GM12878 (cell line): ENCODE measurements around the gene SLX9. TPM values are rescaled to one million over a fixed set of nuclear protein-coding genes. Genes with fewer than 3 reads are reported as not detected.

Experiments
- ATAC-seq: fragments of 200-7000 bp; cut with Tn5 transposase; 3 replicates; pipeline ENCODE4 v1.9.1; 2020; ENCODE audit warnings: mild to moderate bottlenecking, moderate library complexity
- BruUV-seq: library from RNA; stranded (reverse); fragments of 400-500 nt; replicated peaks from 2 replicates; lab custom pipeline; 2021; lab: Mats Ljungman, UMichigan
- CTCF ChIA-PET: fragments of 300-600 bp; sonication (Branson Sonifier 250); formaldehyde crosslinking; extraction: SDS; loops from one replicate; lab custom pipeline; 2021; ENCODE audit warnings: inconsistent platforms; lab: Yijun Ruan, JAX
- POLR2A ChIA-PET: fragments of 350-600 bp; formaldehyde crosslinking; extraction: SDS; loops from one replicate; lab custom pipeline; 2021; ENCODE audit warnings: inconsistent platforms; lab: Charles Lee
- RAD21 ChIA-PET: fragments of 300-600 bp; sonication (Branson Sonifier 250); formaldehyde crosslinking; loops from one replicate; lab custom pipeline; 2023; ENCODE audit warnings: antibody characterized with exemption; ENCODE audit not compliant: unreplicated experiment; lab: Charles Lee
- SMC1A ChIA-PET: fragments of 300-600 bp; sonication (Branson Sonifier 250); formaldehyde crosslinking; loops from one replicate; lab custom pipeline; 2023; ENCODE audit not compliant: unreplicated experiment, uncharacterized antibody; lab: Charles Lee
- DNase-seq: peaks from one replicate; pipeline ENCODE4 v3.0.0-alpha.2; 2011; ENCODE audit warnings: low read depth, low spot score
- FAIRE-seq: peaks from 3 replicates; lab custom pipeline; 2011; peaks lifted over from hg19 to GRCh38; lab: Jason Lieb, UNC
- H2AFZ ChIP-seq: 2 replicates; pipeline ENCODE4 v1.6.0; 2011; ENCODE audit warnings: low read depth, low read length, control low read depth; ENCODE audit not compliant: control insufficient read depth
- H3K27ac ChIP-seq: 2 replicates; pipeline ENCODE4 v1.5.1; 2011; ENCODE audit warnings: control low read depth; ENCODE audit not compliant: control insufficient read depth, insufficient read depth
- H3K27me3 ChIP-seq, 2 experiments: replicated peaks in 1 of 2; 2 replicates each; pipeline versions ENCODE4 v1.6.0 to v1.6.1; 2011; ENCODE audit warnings: low read length in 1 of 2; ENCODE audit not compliant: control insufficient read depth in 2 of 2, insufficient read depth in 2 of 2
- H3K36me3 ChIP-seq, 2 experiments: 2 replicates each; pipeline ENCODE4 v1.5.1; 2011; ENCODE audit warnings: low read length in 1 of 2; ENCODE audit not compliant: control insufficient read depth in 2 of 2, insufficient read depth in 2 of 2
- H3K4me1 ChIP-seq: 2 replicates; pipeline ENCODE4 v1.6.1; 2011; ENCODE audit warnings: mild to moderate bottlenecking, low read length, moderate library complexity, mixed read lengths; ENCODE audit not compliant: control insufficient read depth, insufficient read depth
- H3K4me2 ChIP-seq: 2 replicates; pipeline ENCODE4 v1.6.0; 2011; ENCODE audit warnings: control low read depth; ENCODE audit not compliant: control insufficient read depth, insufficient read depth
- H3K4me3 ChIP-seq: fragments of 200-600 bp; sonication (generic); 2 replicates; pipeline ENCODE4 v1.5.1; 2016
- H3K79me2 ChIP-seq: 2 replicates; pipeline ENCODE4 v1.6.0; 2011; ENCODE audit warnings: low read length; ENCODE audit not compliant: control insufficient read depth, insufficient read depth
- H3K9ac ChIP-seq: 2 replicates; pipeline ENCODE4 v1.8.0; 2011; ENCODE audit warnings: low read length, control low read depth, mixed read lengths; ENCODE audit not compliant: control insufficient read depth, insufficient read depth
- H3K9me3 ChIP-seq: replicated peaks from 3 replicates; pipeline ENCODE4 v1.5.1; 2011; ENCODE audit warnings: mild to moderate bottlenecking, low read length; ENCODE audit not compliant: control insufficient read depth, insufficient read depth
- H4K20me1 ChIP-seq: 2 replicates; pipeline ENCODE4 v1.6.0; 2011; ENCODE audit not compliant: control insufficient read depth, insufficient read depth
- CHD1 ChIP-seq: IDR thresholded peaks from 2 replicates; pipeline ENCODE4 v1.6.1; 2012; ENCODE audit warnings: low read depth, low read length, improper control_type of control experiment
- CHD2 ChIP-seq: IDR thresholded peaks from 2 replicates; pipeline ENCODE4 v1.6.1; 2011; ENCODE audit warnings: low read depth, low read length, improper control_type of control experiment, borderline replicate concordance
- EED ChIP-seq: sonication (generic); IDR thresholded peaks from 2 replicates; pipeline ENCODE4 v1.6.1; 2016; ENCODE audit warnings: antibody characterized with exemption, low read depth
- EGR1 ChIP-seq, 2 experiments: IDR thresholded peaks; 1 replicate in 1 of 2; 2 replicates in 1 of 2; pipeline ENCODE4 v1.6.1; 2011 to 2012; ENCODE audit warnings: low read depth in 2 of 2, low read length in 2 of 2, borderline replicate concordance in 1 of 2, mild to moderate bottlenecking in 1 of 2, moderate library complexity in 1 of 2
- HCFC1 ChIP-seq: fragments of 150-350 bp; IDR thresholded peaks from 2 replicates; pipeline ENCODE4 v1.6.1; 2014; ENCODE audit warnings: low read length
- IKZF1 ChIP-seq: fragments of 450-650 bp; conservative IDR thresholded peaks from 2 replicates; pipeline ENCODE4 v1.6.1; 2017; ENCODE audit warnings: antibody characterized with exemption, mild to moderate bottlenecking
- KDM1A ChIP-seq: fragments of 200-600 bp; sonication (generic); IDR thresholded peaks from 2 replicates; pipeline ENCODE4 v1.6.1; 2016; ENCODE audit warnings: borderline replicate concordance
- MEF2B ChIP-seq: fragments of 450-650 bp; IDR thresholded peaks from 2 replicates; pipeline ENCODE4 v1.6.1; 2018; ENCODE audit warnings: mild to moderate bottlenecking, moderate library complexity; ENCODE audit not compliant: partially characterized antibody, poor library complexity, severe bottlenecking
- NFYA ChIP-seq: IDR thresholded peaks from 2 replicates; pipeline ENCODE4 v1.6.1; 2011; ENCODE audit warnings: low read depth, mild to moderate bottlenecking, low read length, improper control_type of control experiment, borderline replicate concordance
- NR2F1 ChIP-seq: fragments of 450-650 bp; conservative IDR thresholded peaks from 2 replicates; pipeline ENCODE4 v1.6.1; 2017; ENCODE audit warnings: mild to moderate bottlenecking
- RELB ChIP-seq: fragments of 450-650 bp; IDR thresholded peaks from 2 replicates; pipeline ENCODE4 v1.6.1; 2017; ENCODE audit warnings: low read depth, mild to moderate bottlenecking, moderate library complexity
- TCF12 ChIP-seq: IDR thresholded peaks from 2 replicates; pipeline ENCODE4 v1.6.1; 2011; ENCODE audit warnings: low read depth, mild to moderate bottlenecking, low read length
- ZNF217 ChIP-seq: fragments of 450-650 bp; IDR thresholded peaks from 2 replicates; pipeline ENCODE4 v1.6.1; 2017; ENCODE audit warnings: antibody characterized with exemption, mild to moderate bottlenecking
- whole genome bisulfite sequencing: methylation state at CpG from one replicate; pipeline ENCODE4 v1.1.6; 2016; ENCODE audit warnings: low lambda C conversion rate; ENCODE audit not compliant: insufficient replicate concordance, insufficient coverage; ENCODE audit errors: missing lambda C conversion rate; 5-methylcytosine and 5-hydroxymethylcytosine counted together
- in situ Hi-C: fragments of 300-500 bp; cut with MboI; formaldehyde crosslinking; loops from 9 replicates; pipeline ENCODE4 v1.14.3; 2018; ENCODE audit warnings: mixed read lengths
- intact Hi-C: fragments of 100-400 bp; cut with micrococcal nuclease; formaldehyde crosslinking; loops from one replicate; pipeline ENCODE4 v1.14.2; 2022; ENCODE audit not compliant: unreplicated experiment
- polyA plus RNA-seq, 11 experiments: library from polyadenylated mRNA; depleted of rRNA in 4 of 11; unstranded in 6 of 11; stranded (reverse) in 5 of 11; fragments of >200 nt; fragmentation: Nextera tagmentation in 4 of 11; fragmentation: Illumina TruSeq in 1 of 11; extraction: Ambion mirVana in 4 of 11; extraction: Trizol in 1 of 11; gene quantifications; 1 replicate in 1 of 11; 2 replicates in 10 of 11; pipeline versions ENCODE4 v1.2.1 to v1.2.3, GENCODE V29; 2011 to 2016; ENCODE audit warnings: inconsistent platforms in 2 of 11, missing spikeins in 2 of 11, low read depth in 1 of 11
- total RNA-seq, 4 experiments: library from RNA; depleted of rRNA in 3 of 4; stranded (reverse); fragments of >200 nt in 3 of 4; fragmentation: Illumina TruSeq in 1 of 4; extraction: Trizol in 1 of 4; gene quantifications; 2 replicates each; pipeline versions ENCODE4 v1.2.1 to v1.2.3, GENCODE V29; 2013 to 2021
- TF ChIP-seq, protein P1 (sequence below): IDR thresholded peaks from 2 replicates; pipeline ENCODE4 v1.6.1; 2012; ENCODE audit warnings: low read depth, low read length, improper control_type of control experiment

SLX9 gene
- total and polyA plus RNA-seq, 10 of the 15 experiments (the other 5 are each of a cell fraction or from before 2014, with no cell fraction given): 0.69 to 81.3 (median 33.9) TPM

- Histone ChIP-seq H3K4me1 (peaks cover 22% of the 10 kb centered on the region), H3K27ac (peak overlapping the region; percentile 38; the same call in 1 of the 2 replicates), H3K9ac (no peak overlapping the region), H3K4me3 (no peak overlapping the region), H4K20me1 (no peaks in the 10 kb centered on the region), H3K27me3 (no peaks in the 10 kb centered on the region), H3K4me2 (peak overlapping the region; percentile 41), H2AFZ (no peak overlapping the region), H3K9me3 (no peaks in the 10 kb centered on the region), H3K36me3 (peaks cover 3 to 27% of the 10 kb centered on the region in 2 experiments; a peak in 3 of 4 replicates), H3K79me2 (peaks cover 6% of the 10 kb centered on the region)
- ChIA-PET POLR2A (interaction anchor here (0.7 to 2.4 kb wide), 5 partner anchors 9 to 108 kb away, joined by 3 to 19 read pairs (median 5); partner anchors contain the start of gene PTTG1IP), SMC1A (interaction anchor here (0.6 to 1.9 kb wide), 6 partner anchors 11 to 220 kb away, joined by 3 to 10 read pairs (median 3); partner anchors contain the start of gene ITGB2), CTCF (interaction anchor here (0.8 to 2.4 kb wide), 6 partner anchors 12 to 108 kb away, joined by 3 to 13 read pairs (median 6); no protein-coding TSS in a partner anchor), RAD21 (interaction anchor here (0.8 to 1.9 kb wide), 7 partner anchors 9 to 36 kb away, joined by 3 to 20 read pairs (median 4); no protein-coding TSS in a partner anchor)
- DNase-seq: no peak
- TF ChIP-seq TCF12 (no peak), RELB (peak; percentile 64), EGR1 (IDR thresholded peaks at IDR 0.05; ENCODE audit: borderline replicate concordance in 1 of 2, low read depth in 2 of 2, low read length in 2 of 2) (peak in 1 of 2 experiments; percentile 20; a peak in 1 of 3 replicates), CHD1 (no peak), KDM1A (no peak), NR2F1 (0 out of 2 replicates have a peak, but pooled peaks have one; percentile 18), EED (0 out of 2 replicates have a peak, but pooled peaks have one; percentile 18), IKZF1 (peak; percentile 73), HCFC1 (no peak), CHD2 (no peak), MEF2B (peak; percentile 41), NFYA (no peak), ZNF217 (no peak)
- TF ChIP-seq, protein P1, sequence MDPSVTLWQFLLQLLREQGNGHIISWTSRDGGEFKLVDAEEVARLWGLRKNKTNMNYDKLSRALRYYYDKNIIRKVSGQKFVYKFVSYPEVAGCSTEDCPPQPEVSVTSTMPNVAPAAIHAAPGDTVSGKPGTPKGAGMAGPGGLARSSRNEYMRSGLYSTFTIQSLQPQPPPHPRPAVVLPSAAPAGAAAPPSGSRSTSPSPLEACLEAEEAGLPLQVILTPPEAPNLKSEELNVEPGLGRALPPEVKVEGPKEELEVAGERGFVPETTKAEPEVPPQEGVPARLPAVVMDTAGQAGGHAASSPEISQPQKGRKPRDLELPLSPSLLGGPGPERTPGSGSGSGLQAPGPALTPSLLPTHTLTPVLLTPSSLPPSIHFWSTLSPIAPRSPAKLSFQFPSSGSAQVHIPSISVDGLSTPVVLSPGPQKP: no peak
- WGBS: 49% methylated on average over 25 of the region's 25 CpGs
- intact Hi-C loops: no loop called here
- peak; percentile 86 for ATAC-seq
- FAIRE-seq: no peak
- in situ Hi-C loops: no loop called here
- BruUV-seq: no TSS peak
Observed at GRCh38 chr21:44907966-44908895, 31.6 kb upstream of the SLX9 start.
